ENCODE results near the gene KITLG.
"Not testable (repeated sequence)": the region's sequence is repeated elsewhere in the genome, so short reads cannot be mapped to it uniquely, and the experiment has no call there.

Gene KITLG

DNA sequence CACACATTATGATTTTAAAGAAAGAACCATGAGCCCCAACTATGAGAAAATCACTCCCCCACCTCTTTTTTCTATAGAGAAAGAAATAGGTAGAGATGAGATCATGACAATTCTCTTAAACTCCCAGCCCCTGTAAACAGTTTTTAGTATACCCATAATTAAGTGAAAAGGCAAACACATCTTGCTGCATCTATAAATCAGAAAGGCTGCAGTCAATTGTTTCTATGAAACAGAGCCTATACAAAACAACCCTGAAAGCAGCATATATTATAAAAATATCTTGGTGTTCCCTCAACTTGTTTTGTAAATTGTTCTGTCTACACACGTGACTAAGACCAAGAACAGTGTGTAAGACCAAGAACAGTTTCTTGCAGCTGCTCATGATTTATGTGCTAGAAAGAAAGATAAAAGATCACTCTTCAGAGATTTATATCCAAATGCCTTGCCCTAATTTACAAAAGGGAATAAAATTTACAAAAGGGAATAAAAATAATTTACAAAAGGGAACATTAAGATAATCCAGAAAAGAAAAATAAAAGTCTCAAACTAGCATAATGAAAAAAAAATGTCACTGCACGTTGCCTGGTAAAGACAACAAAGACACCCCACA is 4.8 kb downstream of the KITLG start:
- no peak for DNase-seq

DNA sequence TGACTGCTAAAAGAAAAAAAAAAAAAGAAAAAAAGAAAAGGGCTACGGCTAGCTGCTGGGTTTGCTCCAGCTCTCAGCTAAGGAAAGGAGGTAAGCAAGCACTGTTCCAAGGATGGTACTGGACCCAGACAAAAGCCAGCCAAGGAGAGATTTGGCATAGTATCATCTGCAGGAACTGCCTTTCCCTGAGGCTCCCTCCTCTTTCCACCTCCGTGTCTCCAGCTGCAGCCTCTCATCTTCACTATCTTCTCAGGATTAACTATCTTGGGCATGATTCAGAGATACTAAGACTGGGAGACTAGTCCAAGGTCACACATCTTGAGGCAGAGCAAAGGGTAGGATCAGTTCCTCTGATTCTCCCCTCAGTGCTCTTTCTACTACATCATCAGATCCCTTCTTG is 6.0 kb downstream of the KITLG start:
- no peak for DNase-seq

DNA sequence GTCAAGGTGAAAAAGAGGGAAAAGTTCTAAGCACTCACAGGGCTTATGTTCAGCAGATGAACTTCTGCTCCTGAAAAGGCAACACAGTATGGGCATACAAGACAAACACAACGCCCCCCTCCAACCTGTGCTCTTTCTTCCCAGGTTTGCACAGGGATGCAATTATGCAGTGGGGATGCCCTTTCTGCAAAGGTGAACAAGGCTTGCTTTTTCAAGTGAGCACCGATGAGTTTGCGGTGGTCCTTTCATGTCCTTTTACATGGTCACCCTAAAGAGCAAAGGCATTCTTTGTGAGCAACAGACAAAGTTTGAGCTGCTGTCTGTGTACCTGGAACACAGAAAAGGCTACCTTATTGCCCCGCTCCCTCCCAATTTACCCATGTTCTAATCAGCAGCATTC is 6.7 kb downstream of the KITLG start:
- no peak for DNase-seq

DNA sequence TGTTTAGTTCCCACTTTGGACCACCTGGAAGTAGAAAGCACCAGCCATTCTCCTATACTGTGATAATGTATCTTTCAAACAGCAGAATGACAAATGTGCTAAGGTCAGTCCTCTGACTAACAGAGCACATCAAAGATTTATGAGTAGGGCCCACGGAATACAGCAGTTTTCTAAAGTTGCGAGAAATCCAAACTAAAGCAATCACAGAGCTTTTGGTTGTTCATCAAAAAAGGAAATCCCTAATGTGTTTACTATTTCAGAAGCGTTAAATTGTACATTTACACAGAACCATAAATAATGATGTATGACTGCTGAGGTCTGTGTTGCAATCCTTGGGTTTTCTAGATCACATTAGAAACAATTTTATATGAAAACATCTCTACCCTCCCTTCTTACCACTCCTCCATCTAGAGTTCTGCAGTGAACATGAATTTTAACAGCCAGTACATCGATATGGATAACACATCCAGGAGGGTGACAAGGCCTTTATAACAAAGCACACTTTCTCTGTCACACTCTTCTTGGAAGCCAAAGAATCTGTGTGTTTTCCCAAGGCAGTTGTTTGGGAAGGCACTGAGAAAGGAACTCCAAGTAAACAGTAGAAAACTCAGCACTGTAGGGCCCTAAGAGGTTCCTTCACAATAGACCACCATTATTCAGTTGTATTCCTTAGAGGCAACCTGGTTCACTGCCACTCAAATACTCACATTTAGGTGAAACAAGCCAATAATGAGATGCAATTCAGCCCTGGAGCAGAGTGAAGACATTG is 7.3 kb downstream of the KITLG start:
- DNase-seq = no peak

DNA sequence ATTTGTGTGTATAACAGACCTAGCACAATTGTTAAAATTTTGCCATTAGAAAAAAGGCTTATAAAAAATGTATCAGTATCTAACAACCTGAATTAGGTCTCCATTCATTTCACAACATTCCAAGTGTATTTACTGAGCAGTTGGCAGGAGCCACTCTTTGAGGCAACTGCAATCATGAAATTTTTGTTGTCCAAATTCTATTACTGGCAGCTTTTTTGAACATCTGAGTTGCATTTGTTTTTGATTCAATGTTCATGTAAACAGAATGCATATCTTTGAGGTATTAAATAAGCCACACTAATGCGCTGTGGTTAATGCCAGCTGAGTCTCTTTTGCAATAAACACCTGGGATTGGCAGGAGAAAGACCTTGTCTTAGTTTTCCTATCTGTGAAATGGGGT is 8.7 kb downstream of the KITLG start:
- DNase-seq = no peak

DNA sequence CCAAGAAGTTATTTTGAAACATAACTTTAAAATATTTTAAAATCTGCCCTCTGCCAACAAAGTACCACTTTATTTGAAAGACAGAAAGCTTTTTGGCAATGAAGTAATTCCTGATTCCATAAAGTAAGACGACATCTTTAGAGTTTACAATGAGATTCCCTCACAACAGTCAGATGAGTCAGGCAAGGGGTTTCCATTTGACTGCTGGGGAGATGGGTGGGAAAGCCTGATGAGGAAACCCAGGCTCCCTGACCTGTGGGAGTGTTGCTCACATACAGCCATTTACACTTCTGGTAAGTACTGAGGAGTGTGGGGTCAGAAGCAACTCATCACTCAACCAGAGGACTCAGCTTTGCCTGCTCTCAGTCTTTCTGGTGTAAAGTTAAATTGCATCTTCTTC is 10.2 kb downstream of the KITLG start:
- no peak for DNase-seq

DNA sequence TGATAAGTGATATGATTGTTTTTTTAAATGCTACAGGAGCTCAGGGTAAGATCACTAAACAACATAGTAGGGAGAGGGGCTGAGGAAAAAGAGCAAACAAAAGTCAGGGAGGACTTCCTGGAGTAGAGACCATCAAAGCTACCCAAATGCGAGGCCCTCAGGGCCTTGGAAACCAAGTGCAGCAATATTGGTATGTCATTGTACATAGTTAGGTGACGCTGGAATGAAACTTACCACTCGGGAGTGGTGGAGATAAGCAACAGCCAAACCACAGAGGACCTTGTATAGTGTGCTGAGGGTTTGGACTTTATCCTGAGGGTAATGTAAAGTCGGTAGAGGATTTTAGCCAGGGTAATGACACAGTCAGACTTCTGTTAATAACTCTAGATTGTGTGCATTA is 13.8 kb downstream of the KITLG start:
- no peak for DNase-seq

DNA sequence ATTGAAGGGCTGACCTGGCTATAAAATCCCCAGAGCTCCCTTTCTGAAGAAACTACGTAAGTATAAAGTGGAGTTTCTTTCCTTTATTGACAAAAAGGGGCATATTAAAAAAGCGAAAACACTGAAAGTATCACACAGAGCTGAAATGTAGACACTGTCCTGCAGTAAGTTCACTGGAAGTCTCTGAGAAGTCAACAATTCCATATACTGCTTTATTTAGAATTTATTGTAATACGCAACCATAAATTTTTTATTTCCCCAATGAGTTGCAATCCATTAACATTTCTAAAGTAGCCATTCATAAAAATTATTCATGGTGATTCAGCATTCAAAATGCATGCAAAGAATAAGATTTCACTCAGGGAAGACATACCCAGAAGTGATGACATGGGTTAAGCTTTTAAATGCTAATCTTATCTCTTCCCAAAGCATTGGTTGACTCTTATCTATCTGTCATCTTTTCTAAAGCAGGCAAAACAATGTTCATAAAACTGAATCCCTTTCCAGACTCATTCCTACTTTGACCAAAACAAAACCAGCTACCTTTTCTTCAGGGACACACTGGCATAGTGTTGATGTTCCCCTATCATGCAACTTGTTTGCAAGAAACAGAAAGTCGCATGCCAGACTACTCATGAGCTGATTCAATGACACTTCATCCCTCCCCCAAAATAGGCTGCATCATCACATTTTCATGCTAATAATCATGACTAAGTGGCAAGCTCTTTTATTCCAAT is 17.3 kb downstream of the KITLG start:
- no peak for DNase-seq

DNA sequence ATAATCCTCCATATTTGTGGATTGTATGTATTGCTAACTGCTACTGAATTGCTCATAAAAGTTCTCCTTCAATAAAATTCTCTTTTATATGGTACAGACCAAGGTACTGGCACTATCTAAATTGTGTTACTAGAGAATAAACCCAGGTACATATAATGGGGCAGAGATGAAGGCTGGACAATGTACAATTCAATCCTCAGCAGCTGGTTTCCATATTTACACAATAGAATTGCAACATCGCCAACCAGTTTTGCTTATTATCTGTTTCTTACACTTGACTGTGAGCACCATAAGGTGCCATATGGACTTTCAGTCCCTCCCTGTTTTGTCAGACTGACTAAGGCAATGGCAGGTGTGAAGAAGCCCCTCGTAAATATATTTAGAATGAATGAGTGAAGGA is 18.1 kb downstream of the KITLG start:
- no peak for DNase-seq

DNA sequence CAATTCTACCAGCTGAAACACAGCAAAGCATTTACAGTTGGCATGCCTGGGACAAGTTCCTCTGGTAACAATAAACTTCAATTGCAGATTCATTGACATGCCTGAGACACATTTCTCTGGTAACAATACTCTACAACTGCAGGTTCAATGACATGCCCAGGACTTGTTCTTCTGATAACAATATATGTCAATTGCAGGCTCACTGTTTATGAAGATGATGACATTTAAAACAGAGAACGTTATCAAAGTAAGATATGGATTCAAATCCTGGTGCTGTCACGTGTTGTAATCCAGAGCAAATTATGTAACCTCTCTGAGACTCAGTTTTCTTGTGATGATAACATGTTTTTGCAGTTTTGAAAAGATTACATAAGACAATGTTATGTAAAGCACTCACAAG is 20.5 kb downstream of the KITLG start:
- no peak for DNase-seq

DNA sequence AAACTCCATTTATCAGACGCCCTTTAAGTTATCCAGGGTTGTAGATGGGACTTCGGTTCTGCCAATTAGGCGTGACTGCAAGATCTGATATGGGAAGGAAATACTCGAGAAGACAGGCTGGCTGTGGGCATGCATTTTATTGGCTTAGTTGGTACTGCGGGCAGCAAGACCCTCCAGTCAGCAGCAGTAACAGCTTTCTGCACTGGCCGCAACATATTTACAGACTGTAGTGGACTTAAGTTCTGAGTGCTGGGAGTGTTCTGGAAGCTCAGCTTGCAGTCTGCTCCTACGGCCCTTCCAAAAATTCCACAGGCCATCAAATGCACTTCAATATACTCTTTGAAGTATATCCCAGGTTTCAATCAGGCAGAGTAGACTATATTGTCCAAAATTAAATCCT is 21.1 kb downstream of the KITLG start:
- no peak for DNase-seq

DNA sequence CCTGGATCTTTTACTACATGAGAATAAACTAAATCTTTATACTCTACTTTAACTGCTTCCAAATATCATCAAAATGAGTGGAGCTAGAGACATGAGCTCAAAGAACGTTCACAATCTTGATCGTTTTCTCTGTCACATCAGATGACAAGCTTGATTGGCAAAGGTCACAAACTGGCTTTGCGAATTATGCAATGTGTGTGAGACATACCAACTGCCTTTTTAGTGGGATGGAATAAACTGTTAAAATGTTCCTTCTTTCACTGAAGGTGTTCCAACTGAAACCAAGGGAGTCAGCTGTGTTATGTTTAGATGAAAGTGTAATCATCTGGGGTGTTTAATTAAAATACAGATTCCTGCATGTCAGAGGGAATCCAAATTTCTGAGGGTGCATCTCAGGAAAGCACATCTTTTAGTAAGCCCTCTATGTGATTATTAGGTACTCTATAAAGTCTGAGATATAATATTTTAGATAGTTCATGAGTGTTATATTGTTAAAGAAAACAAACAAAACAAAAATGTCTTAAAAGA is 21.9 kb downstream of the KITLG start:
- DNase-seq = no peak

DNA sequence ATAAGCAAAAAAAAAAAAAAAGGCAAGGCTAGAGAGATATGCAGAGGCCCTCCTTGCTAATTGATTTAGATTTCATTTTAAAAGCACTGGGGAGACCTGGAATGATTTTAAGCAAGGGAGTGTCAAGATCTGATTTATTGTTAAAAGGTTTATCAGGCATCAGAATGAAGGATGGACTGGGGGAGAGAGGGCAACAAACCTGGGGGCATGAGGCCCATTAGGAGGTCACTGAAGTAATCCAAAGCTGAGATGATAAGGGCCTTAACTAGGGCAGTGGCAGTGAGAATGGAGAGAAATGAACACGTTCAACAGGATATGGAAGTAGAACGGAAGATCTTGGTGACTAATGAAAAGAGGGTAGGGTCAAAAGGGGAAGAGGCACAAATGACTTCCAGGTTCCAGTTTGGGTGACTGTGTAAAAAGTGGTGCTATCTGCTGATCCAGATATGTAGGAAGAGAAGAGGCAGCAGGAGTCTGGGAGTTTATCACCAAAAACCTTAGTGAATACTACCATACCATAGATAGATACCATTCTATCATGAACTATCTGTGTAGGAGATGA is 24.0 kb downstream of the KITLG start:
- DNase-seq = no peak

DNA sequence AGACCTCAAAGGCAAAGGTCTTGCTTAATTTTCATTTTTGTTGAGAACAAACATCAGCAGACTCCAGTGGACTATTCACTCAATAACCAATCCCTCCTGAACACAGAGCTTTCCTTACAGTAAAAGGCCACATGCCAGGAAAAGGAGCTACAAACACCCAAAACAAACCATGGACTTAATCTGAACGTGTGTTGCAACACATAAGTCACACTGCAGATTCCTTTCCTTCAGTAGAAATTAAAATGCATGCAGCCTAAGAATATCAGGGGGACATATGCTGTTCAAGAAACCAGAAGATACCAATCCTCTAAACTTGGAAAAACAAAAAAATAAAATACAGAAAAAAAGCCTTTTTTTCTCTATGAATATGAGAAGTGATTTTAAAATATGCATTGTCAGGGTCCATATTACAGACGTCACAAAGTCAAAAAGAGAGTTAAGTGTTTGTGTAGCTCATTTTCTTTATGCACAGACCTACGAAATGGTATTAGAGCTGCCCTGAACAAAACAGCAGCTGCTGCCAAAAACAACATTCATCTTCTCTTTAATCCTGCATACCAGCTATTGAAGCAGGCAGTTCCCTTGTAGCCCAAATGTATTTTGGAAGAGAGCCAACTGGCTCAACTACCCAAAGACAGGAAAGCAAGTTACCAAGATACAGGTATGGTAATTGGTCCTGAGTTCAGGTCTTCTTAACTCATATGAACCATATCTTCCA is 26.2 kb downstream of the KITLG start:
- peak; percentile 93 for DNase-seq

DNA sequence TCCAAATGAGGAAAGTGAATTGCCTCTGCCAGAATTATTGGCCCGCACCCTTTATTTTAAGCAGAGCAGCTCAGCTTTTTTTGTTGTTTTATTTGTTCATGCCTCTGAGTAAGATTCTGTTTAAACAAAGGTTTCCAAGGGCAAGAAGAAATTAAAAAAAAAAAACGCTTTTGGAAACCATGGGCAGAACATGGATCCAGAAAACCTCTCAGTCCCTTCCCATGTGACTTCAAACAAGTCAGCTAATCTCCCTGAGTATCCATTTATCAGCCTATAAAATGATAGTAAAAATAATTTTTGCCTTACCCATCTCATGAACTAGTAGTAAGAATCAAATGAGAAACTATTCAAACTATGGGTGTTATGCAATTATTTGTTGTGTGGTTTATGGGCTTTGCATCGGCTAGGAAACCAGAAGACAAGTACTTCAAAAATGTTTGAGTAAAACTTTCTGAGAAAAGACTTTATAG is 27.6 kb downstream of the KITLG start:
- DNase-seq = no peak

DNA sequence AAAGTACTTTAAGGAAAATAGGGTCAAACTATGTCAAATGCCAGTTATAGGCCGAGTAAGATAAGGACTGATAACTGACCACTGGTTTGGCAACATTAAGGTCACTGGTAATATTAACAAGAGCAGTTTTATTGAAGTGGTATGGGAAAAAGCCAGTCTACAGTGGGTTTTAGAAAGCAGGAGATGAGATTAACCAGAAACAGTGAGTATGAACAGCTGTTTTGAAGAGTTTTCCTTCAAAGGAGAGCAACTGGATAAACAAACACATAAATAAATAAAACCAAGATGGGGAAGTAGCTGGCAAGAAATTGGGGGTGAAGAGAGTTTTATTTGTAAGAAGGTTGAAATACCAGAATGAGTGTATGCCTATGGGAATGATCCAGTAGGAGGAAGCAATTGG is 30.3 kb downstream of the KITLG start:
- no peak for DNase-seq

DNA sequence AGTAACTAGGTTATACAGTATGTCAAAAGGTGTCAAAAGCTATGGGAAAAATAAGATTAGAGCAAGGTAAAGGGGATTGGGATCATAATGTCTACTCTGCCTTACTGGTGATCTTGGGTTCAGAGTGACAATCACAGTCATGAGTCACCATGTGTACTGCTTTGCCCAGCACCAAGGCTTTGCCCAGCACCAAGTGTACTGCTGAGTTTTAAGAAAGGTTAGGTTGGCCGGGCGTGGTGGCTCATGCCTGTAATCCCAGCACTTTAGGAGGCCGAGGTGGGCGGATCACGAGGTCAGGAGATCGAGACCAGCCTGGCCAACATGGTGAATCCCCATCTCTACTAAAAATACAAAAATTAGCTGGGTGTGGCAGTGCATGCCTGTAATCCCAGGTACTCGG is 32.3 kb downstream of the KITLG start:
- DNase-seq = not testable (repeated sequence)

DNA sequence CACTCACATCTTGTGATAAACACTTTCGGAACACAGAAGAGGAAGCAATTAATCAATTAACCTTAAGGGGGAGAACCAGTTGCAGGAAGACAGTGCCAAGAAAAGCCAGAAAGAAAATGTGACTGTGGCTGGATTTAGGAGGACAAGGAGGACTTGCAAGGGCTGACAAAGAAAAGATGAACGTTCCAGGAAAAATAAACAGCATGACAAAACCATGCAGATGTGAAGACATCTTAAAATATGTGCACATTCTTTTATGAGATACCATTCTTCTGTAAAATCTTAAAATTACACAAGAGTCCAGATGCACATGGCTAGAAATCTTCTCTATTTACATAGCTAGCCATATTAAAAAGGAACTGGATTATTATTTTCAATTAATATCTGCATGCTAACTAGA is 33.4 kb downstream of the KITLG start:
- DNase-seq = no peak

DNA sequence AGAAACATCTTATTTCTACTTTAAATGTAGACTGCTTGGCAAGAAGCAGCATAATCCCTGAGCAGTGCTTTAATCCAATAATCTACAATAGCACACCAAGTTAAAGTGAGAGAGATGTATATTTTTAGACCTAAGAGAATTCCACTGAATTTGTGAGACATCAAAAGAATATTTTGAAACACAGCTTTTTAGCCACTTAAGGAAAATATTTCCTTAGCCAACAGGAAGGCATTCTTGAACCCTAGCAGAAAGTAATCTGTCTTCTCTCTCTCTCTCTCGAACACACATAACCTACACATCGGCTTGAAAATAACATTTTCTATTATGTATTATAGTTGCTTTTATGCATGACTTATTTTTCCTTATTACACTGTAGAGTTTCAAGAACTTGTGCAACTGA is 34.0 kb downstream of the KITLG start:
- no peak for DNase-seq

DNA sequence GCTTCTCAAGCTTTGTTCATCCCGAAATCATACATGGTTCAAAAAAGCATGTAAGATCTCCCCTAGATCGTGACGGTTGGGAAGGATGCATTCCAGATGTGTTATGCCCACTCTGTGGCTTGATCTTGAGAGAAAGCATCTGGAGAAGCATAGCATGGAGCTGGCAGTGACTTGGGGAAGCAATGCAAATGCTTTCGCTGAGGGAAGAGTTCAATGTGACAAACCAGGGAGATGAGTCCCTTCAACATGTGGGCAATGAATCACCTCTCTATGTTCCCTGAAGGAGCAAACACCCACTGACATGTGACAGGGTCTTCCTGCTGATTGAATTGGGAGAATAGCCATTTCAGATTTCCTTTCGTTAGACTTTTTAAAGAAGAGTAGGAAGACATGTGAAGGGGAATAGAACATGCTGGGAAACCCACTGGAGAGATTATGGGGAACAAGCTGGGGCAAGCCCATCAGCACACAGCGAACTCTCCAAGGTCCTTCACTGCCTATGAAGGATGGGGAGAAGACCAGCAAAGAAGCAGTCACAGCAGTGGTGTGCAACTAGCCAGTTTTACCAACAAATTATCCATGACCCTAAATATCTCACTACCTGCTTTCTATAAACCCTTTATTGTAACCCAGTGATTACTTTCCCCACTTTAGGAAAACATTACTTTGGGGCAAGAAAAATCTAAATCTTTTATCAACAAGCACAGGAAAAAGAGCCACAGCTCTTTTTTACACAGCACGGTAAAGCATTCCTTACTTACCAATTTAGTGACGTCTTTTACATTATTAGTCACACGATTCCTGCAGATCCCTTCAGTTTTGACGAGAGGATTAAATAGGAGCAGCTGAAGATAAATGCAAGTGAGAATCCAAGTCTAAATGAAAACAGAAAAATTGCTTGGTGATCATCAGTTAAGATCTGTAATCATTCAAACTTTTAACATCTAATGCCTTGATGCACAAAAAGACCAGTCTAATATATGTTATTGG is 35.0 kb downstream of the KITLG start:
- no peak for DNase-seq

DNA sequence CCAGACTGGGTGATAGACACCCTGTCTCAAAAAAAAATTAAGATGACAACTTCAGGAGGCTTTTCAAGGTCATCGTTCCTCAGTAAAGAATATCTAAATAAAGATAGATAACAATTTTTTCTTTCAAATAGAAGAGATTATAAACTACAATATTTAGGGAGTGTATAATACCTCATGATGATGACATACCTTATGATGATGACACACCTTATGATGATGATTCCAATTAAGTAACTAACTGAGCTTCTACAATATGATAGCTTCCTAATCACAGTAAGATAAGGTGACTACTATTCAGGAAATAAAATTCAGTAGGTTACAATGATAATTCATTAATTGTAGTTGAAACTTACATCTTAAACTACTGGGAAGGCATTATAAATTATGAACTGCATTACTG is 40.4 kb downstream of the KITLG start:
- no peak for DNase-seq

DNA sequence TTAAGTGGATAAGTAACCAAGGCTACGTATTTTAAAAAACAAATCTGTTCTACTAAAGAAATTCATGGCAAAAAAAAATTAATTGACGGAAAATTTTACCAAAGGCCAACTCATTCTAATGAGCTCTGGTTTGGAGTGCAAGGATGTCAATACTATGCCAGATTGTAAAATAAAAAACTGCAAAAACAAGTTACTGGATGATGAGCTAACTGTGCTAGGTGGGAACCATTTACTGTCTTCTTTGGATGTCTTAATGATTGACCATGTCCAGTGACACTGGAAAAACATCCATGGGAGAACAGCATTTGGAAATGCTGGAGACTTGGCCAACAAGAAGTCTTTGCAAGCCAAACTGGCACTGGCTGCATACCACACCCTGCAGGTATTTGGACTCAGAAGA is 41.6 kb downstream of the KITLG start:
- no peak for DNase-seq
